A673 (cell line): Measurements from ENCODE around the gene DNAI2. TPM values are rescaled to one million over a fixed set of nuclear protein-coding genes. Genes with fewer than 3 reads are reported as not detected.

Experiments
- BruUV-seq: library from RNA; stranded (reverse); fragments of 400-500 nt; replicated peaks from 2 replicates; lab custom pipeline; 2021; lab: Mats Ljungman, UMichigan
- CTCF ChIA-PET: fragments of 300-600 bp; sonication (Branson Sonifier 250); formaldehyde crosslinking; loops from one replicate; lab custom pipeline; 2022; ENCODE audit warnings: antibody characterized with exemption; lab: Charles Lee
- POLR2A ChIA-PET: fragments of 300-600 bp; sonication (Branson Sonifier 250); formaldehyde crosslinking; loops from one replicate; lab custom pipeline; 2022; ENCODE audit warnings: antibody characterized with exemption; ENCODE audit not compliant: low non-redundant PET; lab: Charles Lee
- DNase-seq: peaks from one replicate; pipeline ENCODE4 v3.0.0-alpha.2; 2015; ENCODE audit warnings: low spot score
- H3K27ac ChIP-seq: fragments of 200-600 bp; sonication (generic); 2 replicates; pipeline ENCODE4 v1.5.1; 2016; ENCODE audit warnings: mixed run types, low read depth, mild to moderate bottlenecking, mixed read lengths, antibody characterized with exemption, low read length; ENCODE audit not compliant: poor library complexity, severe bottlenecking
- H3K27me3 ChIP-seq: fragments of 200-600 bp; sonication (generic); replicated peaks from 2 replicates; pipeline ENCODE4 v1.6.1; 2017; ENCODE audit warnings: mixed run types, low read depth, mild to moderate bottlenecking, mixed read lengths, antibody characterized with exemption, low read length; ENCODE audit not compliant: insufficient read depth, poor library complexity
- H3K36me3 ChIP-seq: fragments of 200-600 bp; sonication (generic); 2 replicates; pipeline ENCODE4 v1.6.1; 2016; ENCODE audit warnings: mixed run types, mild to moderate bottlenecking, mixed read lengths, antibody characterized with exemption, low read length; ENCODE audit not compliant: insufficient read depth, poor library complexity, severe bottlenecking
- H3K4me1 ChIP-seq: fragments of 200-600 bp; sonication (generic); 2 replicates; pipeline ENCODE4 v1.6.1; 2017; ENCODE audit warnings: mixed run types, mild to moderate bottlenecking, mixed read lengths, antibody characterized with exemption, low read length; ENCODE audit not compliant: insufficient read depth, poor library complexity, severe bottlenecking
- H3K4me3 ChIP-seq: fragments of 200-600 bp; sonication (generic); 2 replicates; pipeline ENCODE4 v1.5.1; 2016; ENCODE audit warnings: low read depth, mixed run types, mild to moderate bottlenecking, mixed read lengths, low read length; ENCODE audit not compliant: poor library complexity, severe bottlenecking
- H3K9me3 ChIP-seq: fragments of 200-600 bp; sonication (generic); 2 replicates; pipeline ENCODE4 v1.6.1; 2016; ENCODE audit warnings: mixed run types, low read depth, mild to moderate bottlenecking, mixed read lengths, antibody characterized with exemption, low read length; ENCODE audit not compliant: poor library complexity, severe bottlenecking
- EZH2 ChIP-seq: fragments of 200-600 bp; sonication (generic); IDR thresholded peaks from 2 replicates; pipeline ENCODE4 v1.6.1; 2017; ENCODE audit warnings: borderline replicate concordance, low read depth, mild to moderate bottlenecking, mixed read lengths, antibody characterized with exemption, low read length; ENCODE audit not compliant: poor library complexity, severe bottlenecking
- intact Hi-C: fragments of 100-400 bp; cut with micrococcal nuclease; formaldehyde crosslinking; loops from one replicate; pipeline ENCODE4 v1.10.0; 2022; ENCODE audit not compliant: unreplicated experiment
- total RNA-seq: library from RNA; stranded (reverse); gene quantifications from 2 replicates; pipeline ENCODE4 v1.2.3, GENCODE V29; 2021
- TF ChIP-seq, protein P1 (sequence below): fragments of 300-800, 200-600 bp; sonication (generic); conservative IDR thresholded peaks from 2 replicates; pipeline ENCODE4 v1.5.1; 2017; ENCODE audit warnings: low read depth, mild to moderate bottlenecking, antibody characterized with exemption, low read length, moderate library complexity, mixed read lengths

The DNAI2 gene
- total RNA-seq, 1 experiment from 2014 or later, result not detected

DNA sequence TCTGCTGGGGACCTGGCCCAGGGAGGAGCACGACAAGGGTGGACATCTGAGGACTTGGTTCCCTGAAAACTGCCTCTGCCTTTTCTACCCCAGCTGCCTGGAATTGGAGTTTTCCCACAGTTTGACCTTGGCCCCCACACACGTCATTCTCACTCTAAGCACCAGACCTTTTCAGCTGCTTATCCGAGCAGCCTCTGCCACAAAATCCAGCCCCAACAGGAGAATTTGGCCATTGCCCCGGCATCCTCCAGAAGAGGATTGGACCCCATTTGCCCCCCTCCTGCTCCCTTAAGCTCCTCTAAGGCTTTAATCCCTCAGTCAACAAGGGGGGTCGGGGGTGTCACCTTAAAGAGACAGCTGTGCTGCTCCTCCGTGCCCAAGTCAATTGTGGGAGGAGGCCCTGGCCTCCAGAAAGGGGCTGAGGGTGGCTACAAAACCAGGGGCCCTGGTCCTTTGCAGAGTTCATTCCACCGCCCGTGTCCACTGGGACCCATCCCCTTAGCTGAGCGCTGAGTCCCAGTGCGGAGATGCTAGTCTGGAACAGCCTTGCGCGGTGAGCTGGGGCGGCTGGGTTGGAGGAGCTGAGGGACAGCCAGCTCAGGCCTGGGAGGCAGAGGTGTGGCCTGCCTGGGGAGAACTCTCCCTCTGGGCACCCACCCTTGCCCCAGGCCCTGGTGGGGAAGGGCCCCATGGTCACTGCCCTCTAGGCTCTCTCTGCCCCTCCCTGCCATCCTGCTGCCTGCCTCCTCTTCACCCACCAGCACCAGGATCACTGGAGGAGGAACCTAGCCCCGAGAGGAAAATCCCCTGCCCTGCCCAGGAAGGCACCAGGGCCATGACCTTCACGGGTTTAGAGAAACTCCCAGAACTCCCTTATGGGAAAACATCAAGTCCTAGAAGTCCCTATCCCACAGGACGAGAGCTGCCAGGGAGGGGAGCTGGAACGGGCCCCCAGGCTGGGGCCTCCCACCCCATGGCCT, 41.8 kb upstream of the DNAI2 start:
- TF ChIP-seq, protein P1, sequence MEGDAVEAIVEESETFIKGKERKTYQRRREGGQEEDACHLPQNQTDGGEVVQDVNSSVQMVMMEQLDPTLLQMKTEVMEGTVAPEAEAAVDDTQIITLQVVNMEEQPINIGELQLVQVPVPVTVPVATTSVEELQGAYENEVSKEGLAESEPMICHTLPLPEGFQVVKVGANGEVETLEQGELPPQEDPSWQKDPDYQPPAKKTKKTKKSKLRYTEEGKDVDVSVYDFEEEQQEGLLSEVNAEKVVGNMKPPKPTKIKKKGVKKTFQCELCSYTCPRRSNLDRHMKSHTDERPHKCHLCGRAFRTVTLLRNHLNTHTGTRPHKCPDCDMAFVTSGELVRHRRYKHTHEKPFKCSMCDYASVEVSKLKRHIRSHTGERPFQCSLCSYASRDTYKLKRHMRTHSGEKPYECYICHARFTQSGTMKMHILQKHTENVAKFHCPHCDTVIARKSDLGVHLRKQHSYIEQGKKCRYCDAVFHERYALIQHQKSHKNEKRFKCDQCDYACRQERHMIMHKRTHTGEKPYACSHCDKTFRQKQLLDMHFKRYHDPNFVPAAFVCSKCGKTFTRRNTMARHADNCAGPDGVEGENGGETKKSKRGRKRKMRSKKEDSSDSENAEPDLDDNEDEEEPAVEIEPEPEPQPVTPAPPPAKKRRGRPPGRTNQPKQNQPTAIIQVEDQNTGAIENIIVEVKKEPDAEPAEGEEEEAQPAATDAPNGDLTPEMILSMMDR, result no peak
- TF ChIP-seq EZH2, result no peak
- no peaks in the 10 kb centered on the region for H3K36me3 ChIP-seq
- H3K27ac ChIP-seq, result no peak overlapping the region
- no peak overlapping the region for H3K4me3 ChIP-seq
- no peaks in the 10 kb centered on the region for H3K27me3 ChIP-seq
- intact Hi-C loops, result no loop called here
- POLR2A ChIA-PET, result no interaction called here
- DNase-seq, result no peak
- CTCF ChIA-PET, result no interaction called here
- no peaks in the 10 kb centered on the region for H3K9me3 ChIP-seq
- H3K4me1 ChIP-seq, result no peaks in the 10 kb centered on the region
- no TSS peak for BruUV-seq

DNA sequence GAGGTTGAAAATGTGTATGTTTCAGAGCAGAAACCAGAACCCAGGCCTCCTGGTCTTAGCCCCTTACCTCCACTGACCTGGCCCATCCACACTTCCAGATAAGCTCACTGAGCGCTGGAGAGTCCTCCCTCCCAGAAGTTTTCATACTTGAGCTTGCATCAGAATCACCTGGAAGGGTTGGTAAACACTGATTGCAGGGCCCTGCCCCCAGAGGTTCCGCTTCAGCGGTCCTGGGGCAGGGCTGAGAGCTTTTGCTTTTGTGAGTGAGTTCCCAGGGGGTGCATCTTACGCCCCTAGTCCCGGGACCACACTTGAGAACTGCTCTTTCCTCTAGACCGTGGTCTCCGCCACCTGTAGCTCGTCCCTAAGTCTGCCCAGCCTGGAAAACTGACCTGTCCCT, 40.1 kb upstream of the DNAI2 start:
- TF ChIP-seq, protein P1, result no peak
- TF ChIP-seq EZH2, result no peak
- Histone ChIP-seq H3K27me3 (no peaks in the 10 kb centered on the region), H3K36me3 (no peaks in the 10 kb centered on the region), H3K9me3 (no peaks in the 10 kb centered on the region), H3K4me3 (no peak overlapping the region), H3K4me1 (no peaks in the 10 kb centered on the region), H3K27ac (no peak overlapping the region)
- intact Hi-C loops, result no loop called here
- no peak for DNase-seq
- CTCF ChIA-PET, result no interaction called here
- no TSS peak for BruUV-seq
- POLR2A ChIA-PET, result no interaction called here

DNA sequence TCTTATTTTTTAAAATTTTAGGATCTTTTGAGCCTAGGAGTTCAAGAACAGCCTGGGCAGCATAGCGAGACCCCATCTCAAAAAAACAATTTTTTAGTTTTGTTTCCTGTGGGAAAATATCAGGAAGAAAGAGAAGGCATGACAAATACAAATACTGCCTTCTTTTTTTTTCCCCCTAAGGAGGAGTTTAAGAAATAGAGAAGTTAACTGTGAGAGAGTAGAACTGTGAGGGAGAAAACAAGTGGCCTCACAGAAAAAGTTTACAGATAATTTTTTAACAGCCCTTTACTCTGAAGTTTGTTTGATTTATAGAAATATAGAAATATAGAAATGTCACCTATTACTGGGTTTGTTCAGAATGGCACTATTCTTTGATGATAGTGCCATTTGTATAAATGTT, 39.5 kb upstream of the DNAI2 start:
- CTCF ChIA-PET, result no interaction called here
- no peaks in the 10 kb centered on the region for H3K9me3 ChIP-seq
- H3K27me3 ChIP-seq, result no peaks in the 10 kb centered on the region
- no TSS peak for BruUV-seq
- intact Hi-C loops, result no loop called here
- POLR2A ChIA-PET, result no interaction called here
- no peak for TF ChIP-seq EZH2
- TF ChIP-seq, protein P1, result no peak
- no peak overlapping the region for H3K4me3 ChIP-seq
- no peak overlapping the region for H3K27ac ChIP-seq
- DNase-seq, result no peak
- H3K36me3 ChIP-seq, result no peaks in the 10 kb centered on the region
- H3K4me1 ChIP-seq, result no peaks in the 10 kb centered on the region
